Calu3 (cell line): ENCODE measurements around the gene GNMT. TPM values are rescaled to one million over a fixed set of nuclear protein-coding genes. Genes with fewer than 3 reads are reported as not detected.
"Not testable (repeated sequence)": the region's sequence is repeated elsewhere in the genome, so short reads cannot be mapped to it uniquely, and the experiment has no call there.

Experiments
- BruUV-seq: library from RNA; stranded (reverse); fragments of 400-500 nt; replicated peaks from 2 replicates; lab custom pipeline; 2021; lab: Mats Ljungman, UMichigan
- CTCF ChIA-PET: fragments of 300-600 bp; sonication (Branson Sonifier 250); formaldehyde crosslinking; loops from one replicate; lab custom pipeline; 2022; ENCODE audit warnings: antibody characterized with exemption; lab: Charles Lee
- DNase-seq: peaks from one replicate; pipeline ENCODE4 v3.0.0; 2022
- H3K27ac Mint-ChIP-seq: one replicate; pipeline ENCODE4 v1.8.0; 2022; ENCODE audit warnings: mixed read lengths; ENCODE audit not compliant: unreplicated experiment
- H3K27me3 Mint-ChIP-seq: one replicate; pipeline ENCODE4 v1.8.0; 2022; ENCODE audit warnings: mixed read lengths; ENCODE audit not compliant: unreplicated experiment
- H3K36me3 Mint-ChIP-seq: one replicate; pipeline ENCODE4 v1.8.0; 2022; ENCODE audit warnings: mild to moderate bottlenecking, moderate library complexity, mixed read lengths; ENCODE audit not compliant: insufficient read depth, unreplicated experiment
- H3K4me1 Mint-ChIP-seq: one replicate; pipeline ENCODE4 v1.8.0; 2022; ENCODE audit warnings: mild to moderate bottlenecking, low read depth, mixed read lengths; ENCODE audit not compliant: unreplicated experiment
- H3K4me3 Mint-ChIP-seq: one replicate; pipeline ENCODE4 v1.8.0; 2022; ENCODE audit warnings: mild to moderate bottlenecking, low read depth, moderate library complexity, mixed read lengths; ENCODE audit not compliant: unreplicated experiment
- H3K9me3 Mint-ChIP-seq: one replicate; pipeline ENCODE4 v1.8.0; 2022; ENCODE audit warnings: low read depth, mixed read lengths; ENCODE audit not compliant: unreplicated experiment
- intact Hi-C: fragments of 100-400 bp; cut with micrococcal nuclease; formaldehyde crosslinking; loops from one replicate; pipeline ENCODE4 v1.10.0; 2022; ENCODE audit not compliant: unreplicated experiment
- total RNA-seq: library from RNA; stranded (reverse); gene quantifications from 2 replicates; pipeline ENCODE4 v1.2.3, GENCODE V29; 2022
- TF ChIP-seq, protein P1 (sequence below): fragments of 200-600 bp; IDR thresholded peaks from one replicate; pipeline ENCODE4 v1.8.0; 2022; ENCODE audit warnings: antibody characterized with exemption; ENCODE audit not compliant: unreplicated experiment

GNMT gene
- total RNA-seq, 1 experiment from 2014 or later: 0.45 TPM

DNA sequence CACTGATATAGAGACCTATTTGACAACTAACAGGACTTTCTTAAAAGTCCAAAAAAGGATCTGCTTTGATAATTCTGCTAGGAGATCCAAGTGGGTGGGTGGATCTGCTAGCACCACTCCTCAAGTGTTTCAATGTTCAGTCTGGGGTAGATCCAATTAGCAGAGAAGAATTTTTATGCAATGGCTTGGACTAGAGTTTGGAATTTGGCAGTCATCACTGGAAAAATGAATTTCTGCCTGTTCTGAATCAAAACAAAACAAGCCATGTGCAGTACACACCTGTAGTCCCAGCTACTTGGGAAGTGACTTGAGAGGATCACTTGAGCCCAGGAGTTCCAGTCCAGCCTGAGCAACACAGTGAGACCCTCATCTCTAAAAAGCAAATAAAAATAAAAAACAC, 12.6 kb upstream of the GNMT start:
- CTCF ChIA-PET: no interaction called here
- TF ChIP-seq, protein P1, sequence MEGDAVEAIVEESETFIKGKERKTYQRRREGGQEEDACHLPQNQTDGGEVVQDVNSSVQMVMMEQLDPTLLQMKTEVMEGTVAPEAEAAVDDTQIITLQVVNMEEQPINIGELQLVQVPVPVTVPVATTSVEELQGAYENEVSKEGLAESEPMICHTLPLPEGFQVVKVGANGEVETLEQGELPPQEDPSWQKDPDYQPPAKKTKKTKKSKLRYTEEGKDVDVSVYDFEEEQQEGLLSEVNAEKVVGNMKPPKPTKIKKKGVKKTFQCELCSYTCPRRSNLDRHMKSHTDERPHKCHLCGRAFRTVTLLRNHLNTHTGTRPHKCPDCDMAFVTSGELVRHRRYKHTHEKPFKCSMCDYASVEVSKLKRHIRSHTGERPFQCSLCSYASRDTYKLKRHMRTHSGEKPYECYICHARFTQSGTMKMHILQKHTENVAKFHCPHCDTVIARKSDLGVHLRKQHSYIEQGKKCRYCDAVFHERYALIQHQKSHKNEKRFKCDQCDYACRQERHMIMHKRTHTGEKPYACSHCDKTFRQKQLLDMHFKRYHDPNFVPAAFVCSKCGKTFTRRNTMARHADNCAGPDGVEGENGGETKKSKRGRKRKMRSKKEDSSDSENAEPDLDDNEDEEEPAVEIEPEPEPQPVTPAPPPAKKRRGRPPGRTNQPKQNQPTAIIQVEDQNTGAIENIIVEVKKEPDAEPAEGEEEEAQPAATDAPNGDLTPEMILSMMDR: no peak
- no peaks in the 10 kb centered on the region for H3K9me3 Mint-ChIP-seq
- no peak overlapping the region for H3K4me3 Mint-ChIP-seq
- H3K27me3 Mint-ChIP-seq: no peaks in the 10 kb centered on the region
- H3K4me1 Mint-ChIP-seq: no peaks in the 10 kb centered on the region
- no peak overlapping the region for H3K27ac Mint-ChIP-seq
- H3K36me3 Mint-ChIP-seq: peaks cover 8% of the 10 kb centered on the region
- DNase-seq: no peak
- intact Hi-C loops: no loop called here
- BruUV-seq: no TSS peak

DNA sequence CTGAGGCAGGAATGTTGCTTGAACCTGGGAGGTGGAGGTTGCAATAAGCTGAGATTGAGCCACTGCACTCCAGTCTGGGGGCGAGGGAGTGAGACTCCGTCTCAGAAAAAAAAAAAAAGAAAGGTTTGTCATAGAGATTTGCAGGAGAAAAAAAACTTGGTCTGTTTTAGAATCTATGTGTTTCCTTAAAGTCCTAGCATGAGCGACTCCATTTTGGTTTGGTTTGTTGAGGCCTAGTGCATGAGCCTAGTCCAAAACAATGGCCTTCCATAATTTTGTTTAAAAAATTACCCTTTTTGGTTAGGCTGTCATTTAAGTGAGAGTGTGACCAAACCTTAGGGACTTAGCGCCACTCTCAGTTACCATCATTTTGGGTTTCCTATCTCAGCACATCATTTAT, 8.2 kb upstream of the GNMT start:
- H3K4me3 Mint-ChIP-seq: no peak overlapping the region
- no TSS peak for BruUV-seq
- DNase-seq: no peak
- no peaks in the 10 kb centered on the region for H3K9me3 Mint-ChIP-seq
- intact Hi-C loops: no loop called here
- H3K36me3 Mint-ChIP-seq: no peaks in the 10 kb centered on the region
- CTCF ChIA-PET: no interaction called here
- H3K27me3 Mint-ChIP-seq: no peaks in the 10 kb centered on the region
- no peak overlapping the region for H3K27ac Mint-ChIP-seq
- TF ChIP-seq, protein P1: no peak
- H3K4me1 Mint-ChIP-seq: peaks cover 10% of the 10 kb centered on the region

DNA sequence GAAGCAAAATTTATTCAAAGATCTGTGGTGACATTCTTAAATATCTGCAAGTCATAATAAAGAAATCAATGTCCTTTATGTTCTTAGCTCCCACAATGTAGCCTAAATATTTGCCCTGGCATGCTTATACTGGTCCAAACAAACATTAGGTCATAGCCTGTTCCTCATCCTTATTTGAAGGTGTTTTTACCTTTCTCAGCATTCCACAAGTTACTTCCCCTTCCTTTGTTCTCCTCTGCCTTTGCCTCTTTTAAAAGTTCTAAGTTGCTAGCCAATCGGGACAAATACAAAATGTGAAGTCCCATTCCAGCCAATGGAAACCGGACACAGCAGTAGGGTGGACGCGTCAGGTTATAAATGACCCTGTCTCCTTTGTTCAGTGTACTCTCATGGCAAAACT, 6.1 kb upstream of the GNMT start:
- H3K9me3 Mint-ChIP-seq, H3K27ac Mint-ChIP-seq, BruUV-seq, H3K36me3 Mint-ChIP-seq, H3K27me3 Mint-ChIP-seq, H3K4me3 Mint-ChIP-seq, DNase-seq, intact Hi-C loops: not testable (repeated sequence)
- peaks cover 16% of the 10 kb centered on the region for H3K4me1 Mint-ChIP-seq
- CTCF ChIA-PET: interaction anchor here (1.4 kb wide), 1 partner anchor 24 kb away, joined by 3 read pairs; the partner anchor contains the start of gene PEX6

DNA sequence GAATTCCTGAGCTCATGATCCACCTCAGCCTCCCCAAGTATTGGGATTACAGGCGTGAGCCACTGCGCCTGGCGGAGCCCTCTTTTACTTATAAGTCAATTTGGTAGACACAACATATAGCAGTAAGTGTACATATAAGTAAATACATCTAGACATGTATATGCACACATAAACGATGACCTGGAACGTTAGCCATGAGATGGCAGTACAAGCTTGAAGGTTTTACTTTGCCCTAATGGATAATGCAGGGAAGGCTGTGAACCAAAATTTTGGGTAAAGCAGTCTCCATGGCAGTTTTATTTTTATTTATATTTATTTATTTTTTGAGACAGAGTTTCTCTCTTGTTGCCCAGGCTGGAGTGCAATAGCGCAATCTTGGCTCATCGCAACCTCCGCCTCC, 2.4 kb upstream of the GNMT start:
- Mint-ChIP-seq H3K4me1 (peaks cover 35% of the 10 kb centered on the region), H3K27ac (no peak overlapping the region), H3K36me3 (peaks cover 25% of the 10 kb centered on the region), H3K4me3 (no peak overlapping the region), H3K9me3 (no peaks in the 10 kb centered on the region), H3K27me3 (peaks cover 22% of the 10 kb centered on the region)
- CTCF ChIA-PET: interaction anchor here (1.3 kb wide), 1 partner anchor 13 kb away, joined by 3 read pairs; no protein-coding TSS in a partner anchor
- intact Hi-C loops: no loop called here
- BruUV-seq: no TSS peak
- TF ChIP-seq, protein P1: no peak
- no peak for DNase-seq

DNA sequence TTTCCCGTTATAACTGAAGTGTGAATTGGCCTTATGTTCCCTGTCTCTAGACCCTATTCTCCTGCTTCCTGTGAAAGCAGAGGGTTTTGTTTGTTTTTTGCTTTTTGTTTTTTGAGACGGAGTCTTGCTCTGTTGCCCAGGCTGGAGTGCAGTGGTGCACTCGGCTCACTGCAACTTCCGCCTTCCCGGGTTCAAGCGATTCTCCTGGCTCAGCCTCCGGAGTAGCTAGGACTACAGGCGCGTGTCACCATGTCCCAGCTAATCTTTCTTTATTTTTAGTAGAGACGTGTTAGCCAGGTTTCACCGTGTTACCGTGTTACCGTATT, 674 bp upstream of the GNMT start:
- Mint-ChIP-seq H3K9me3 (no peaks in the 10 kb centered on the region), H3K4me1 (peaks cover 26% of the 10 kb centered on the region), H3K27me3 (peaks cover 22% of the 10 kb centered on the region), H3K27ac (peak overlapping the region; percentile 77), H3K36me3 (peaks cover 34% of the 10 kb centered on the region), H3K4me3 (peak overlapping the region; percentile 98)
- intact Hi-C loops: loop anchor here (5.0 kb wide), 1 partner anchor 182 kb away; no protein-coding TSS in a partner anchor
- CTCF ChIA-PET: interaction anchor here (1.0 to 1.4 kb wide), 3 partner anchors 19 to 30 kb away, joined by 3 to 8 read pairs (median 5); partner anchors contain the start of genes PEX6 and PPP2R5D
- no peak for DNase-seq
- TF ChIP-seq, protein P1: no peak
- no TSS peak for BruUV-seq
